GM23338 (cell line): ENCODE results near the gene ZHX3. TPM values are rescaled to one million over a fixed set of nuclear protein-coding genes. Genes with fewer than 3 reads are reported as not detected.

ENCODE experiments used
- ATAC-seq: fragments of 200-7000 bp; cut with Tn5 transposase; 3 replicates; pipeline ENCODE4 v1.9.1; 2020
- DNase-seq: peaks from one replicate; pipeline ENCODE4 v3.0.0-alpha.2; 2015; ENCODE audit warnings: low spot score
- H2AFZ ChIP-seq: fragments of 200-600 bp; sonication (generic); 2 replicates; pipeline ENCODE4 v1.8.0; 2016; ENCODE audit warnings: antibody characterized with exemption, mild to moderate bottlenecking, moderate library complexity
- H3F3A ChIP-seq: fragments of 200-600 bp; sonication (generic); replicated peaks from 2 replicates; pipeline ENCODE4 v1.8.0; 2017; ENCODE audit warnings: antibody characterized with exemption, mixed run types, low read depth
- H3K27ac ChIP-seq: fragments of 200-600 bp; sonication (generic); 2 replicates; pipeline ENCODE4 v1.6.1; 2016; ENCODE audit warnings: low read depth
- H3K27me3 ChIP-seq: fragments of 200-600 bp; sonication (generic); 2 replicates; pipeline ENCODE4 v1.8.0; 2016; ENCODE audit warnings: mild to moderate bottlenecking, mixed run types, moderate library complexity; ENCODE audit not compliant: insufficient read depth
- H3K36me3 ChIP-seq: fragments of 200-600 bp; sonication (generic); 2 replicates; pipeline ENCODE4 v1.8.0; 2016; ENCODE audit warnings: mild to moderate bottlenecking; ENCODE audit not compliant: insufficient read depth
- H3K4me1 ChIP-seq: fragments of 200-600 bp; sonication (generic); 2 replicates; pipeline ENCODE4 v1.8.0; 2016; ENCODE audit warnings: mild to moderate bottlenecking, moderate library complexity; ENCODE audit not compliant: insufficient read depth
- H3K4me2 ChIP-seq: fragments of 200-600 bp; sonication (generic); 2 replicates; pipeline ENCODE4 v1.7.1; 2017; ENCODE audit warnings: mixed run types
- H3K4me3 ChIP-seq: fragments of 200-600 bp; sonication (generic); 2 replicates; pipeline ENCODE4 v1.6.1; 2016; ENCODE audit warnings: mixed run types
- H3K79me2 ChIP-seq: fragments of 200-600 bp; sonication (generic); replicated peaks from 2 replicates; pipeline ENCODE4 v1.8.0; 2017; ENCODE audit warnings: mild to moderate bottlenecking; ENCODE audit not compliant: insufficient read depth
- H3K9me2 ChIP-seq: fragments of 200-600 bp; sonication (generic); 2 replicates; pipeline ENCODE4 v1.8.0; 2017; ENCODE audit not compliant: insufficient read depth
- H4K20me1 ChIP-seq: fragments of 200-600 bp; sonication (generic); replicated peaks from 2 replicates; pipeline ENCODE4 v1.8.0; 2017; ENCODE audit warnings: mild to moderate bottlenecking; ENCODE audit not compliant: insufficient read depth
- H3K27ac Mint-ChIP-seq: 2 replicates; pipeline ENCODE4 v1.8.0; 2020; ENCODE audit warnings: inconsistent platforms, mild to moderate bottlenecking, moderate library complexity, mixed read lengths
- H3K27me3 Mint-ChIP-seq: 3 replicates; pipeline ENCODE4 v1.8.0; 2022; ENCODE audit warnings: low read depth, mild to moderate bottlenecking, moderate library complexity, mixed read lengths, inconsistent platforms; ENCODE audit not compliant: insufficient read depth, poor library complexity
- H3K36me3 Mint-ChIP-seq: 3 replicates; pipeline ENCODE4 v1.8.0; 2021; ENCODE audit warnings: low read depth, mild to moderate bottlenecking, inconsistent platforms, moderate library complexity, mixed read lengths
- H3K4me1 Mint-ChIP-seq: 3 replicates; pipeline ENCODE4 v1.8.0; 2020; ENCODE audit warnings: mild to moderate bottlenecking, inconsistent platforms, mixed read lengths
- H3K4me3 Mint-ChIP-seq: 3 replicates; pipeline ENCODE4 v1.8.0; 2021; ENCODE audit warnings: moderate library complexity, mild to moderate bottlenecking, inconsistent platforms, mixed read lengths
- H3K9me3 Mint-ChIP-seq: 3 replicates; pipeline ENCODE4 v1.8.0; 2020; ENCODE audit warnings: moderate library complexity, mild to moderate bottlenecking, inconsistent platforms, mixed read lengths
- CREB1 ChIP-seq: fragments of 250-450 bp; sonication (Bioruptor Pico); IDR thresholded peaks from 2 replicates; pipeline ENCODE4 v1.5.0; 2020; ENCODE audit warnings: low read depth, mild to moderate bottlenecking, moderate library complexity
- EZH2phosphoT487 ChIP-seq: fragments of 200-600 bp; sonication (generic); IDR thresholded peaks from one replicate; pipeline ENCODE4 v1.8.1; 2018; ENCODE audit warnings: antibody characterized with exemption; ENCODE audit not compliant: unreplicated experiment
- JUNB ChIP-seq: IDR thresholded peaks from one replicate; pipeline ENCODE4 v1.6.1; 2016; ENCODE audit warnings: antibody characterized with exemption; ENCODE audit not compliant: unreplicated experiment
- ZNF114 ChIP-seq: fragments of 250-450 bp; sonication (Bioruptor Pico); IDR thresholded peaks from 2 replicates; pipeline ENCODE4 v1.5.0; 2020; ENCODE audit warnings: mild to moderate bottlenecking, moderate library complexity
- polyA plus RNA-seq: library from polyadenylated mRNA; unstranded; fragments of >200 nt; fragmentation: Nextera tagmentation; extraction: Ambion mirVana; gene quantifications from 2 replicates; pipeline ENCODE4 v1.2.1, GENCODE V29; 2016
- total RNA-seq: library from RNA; depleted of rRNA; stranded (reverse); fragments of >200 nt; shearing (Covaris generic); gene quantifications from 2 replicates; pipeline ENCODE4 v1.2.3, GENCODE V29; 2014
- TF ChIP-seq, protein P1 (sequence below): fragments of 250-450 bp; sonication (Bioruptor Pico); IDR thresholded peaks from 2 replicates; pipeline ENCODE4 v1.5.0; 2020; ENCODE audit warnings: mild to moderate bottlenecking, moderate library complexity
- TF ChIP-seq, protein P2 (sequence below): IDR thresholded peaks from one replicate; pipeline ENCODE4 v1.6.1; 2018; ENCODE audit warnings: antibody characterized with exemption; ENCODE audit not compliant: unreplicated experiment

Gene ZHX3
- total and polyA plus RNA-seq, 2 experiments from 2014 or later = 1.7 to 2.8 TPM

DNA sequence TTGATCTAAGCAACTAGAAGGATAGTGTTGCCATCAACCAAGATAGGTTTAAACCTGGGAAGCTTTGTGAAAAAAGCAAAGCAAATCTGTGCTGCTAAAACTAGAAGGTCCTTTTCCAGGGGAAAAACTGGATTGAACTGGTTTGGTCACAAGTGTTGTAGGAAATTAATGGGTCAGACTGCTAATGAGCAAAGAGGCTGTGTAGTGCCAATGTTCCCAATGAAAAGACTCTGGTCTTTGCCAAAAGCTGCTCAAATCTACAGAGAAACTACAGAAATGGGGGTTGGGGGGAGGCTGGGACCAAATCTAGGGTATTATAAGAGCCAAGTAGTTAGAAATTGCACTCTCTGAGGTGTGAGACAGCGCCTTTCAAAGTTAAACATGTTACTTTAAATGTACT lies 95.2 kb downstream of the ZHX3 start (continued):
- TF ChIP-seq, protein P1, sequence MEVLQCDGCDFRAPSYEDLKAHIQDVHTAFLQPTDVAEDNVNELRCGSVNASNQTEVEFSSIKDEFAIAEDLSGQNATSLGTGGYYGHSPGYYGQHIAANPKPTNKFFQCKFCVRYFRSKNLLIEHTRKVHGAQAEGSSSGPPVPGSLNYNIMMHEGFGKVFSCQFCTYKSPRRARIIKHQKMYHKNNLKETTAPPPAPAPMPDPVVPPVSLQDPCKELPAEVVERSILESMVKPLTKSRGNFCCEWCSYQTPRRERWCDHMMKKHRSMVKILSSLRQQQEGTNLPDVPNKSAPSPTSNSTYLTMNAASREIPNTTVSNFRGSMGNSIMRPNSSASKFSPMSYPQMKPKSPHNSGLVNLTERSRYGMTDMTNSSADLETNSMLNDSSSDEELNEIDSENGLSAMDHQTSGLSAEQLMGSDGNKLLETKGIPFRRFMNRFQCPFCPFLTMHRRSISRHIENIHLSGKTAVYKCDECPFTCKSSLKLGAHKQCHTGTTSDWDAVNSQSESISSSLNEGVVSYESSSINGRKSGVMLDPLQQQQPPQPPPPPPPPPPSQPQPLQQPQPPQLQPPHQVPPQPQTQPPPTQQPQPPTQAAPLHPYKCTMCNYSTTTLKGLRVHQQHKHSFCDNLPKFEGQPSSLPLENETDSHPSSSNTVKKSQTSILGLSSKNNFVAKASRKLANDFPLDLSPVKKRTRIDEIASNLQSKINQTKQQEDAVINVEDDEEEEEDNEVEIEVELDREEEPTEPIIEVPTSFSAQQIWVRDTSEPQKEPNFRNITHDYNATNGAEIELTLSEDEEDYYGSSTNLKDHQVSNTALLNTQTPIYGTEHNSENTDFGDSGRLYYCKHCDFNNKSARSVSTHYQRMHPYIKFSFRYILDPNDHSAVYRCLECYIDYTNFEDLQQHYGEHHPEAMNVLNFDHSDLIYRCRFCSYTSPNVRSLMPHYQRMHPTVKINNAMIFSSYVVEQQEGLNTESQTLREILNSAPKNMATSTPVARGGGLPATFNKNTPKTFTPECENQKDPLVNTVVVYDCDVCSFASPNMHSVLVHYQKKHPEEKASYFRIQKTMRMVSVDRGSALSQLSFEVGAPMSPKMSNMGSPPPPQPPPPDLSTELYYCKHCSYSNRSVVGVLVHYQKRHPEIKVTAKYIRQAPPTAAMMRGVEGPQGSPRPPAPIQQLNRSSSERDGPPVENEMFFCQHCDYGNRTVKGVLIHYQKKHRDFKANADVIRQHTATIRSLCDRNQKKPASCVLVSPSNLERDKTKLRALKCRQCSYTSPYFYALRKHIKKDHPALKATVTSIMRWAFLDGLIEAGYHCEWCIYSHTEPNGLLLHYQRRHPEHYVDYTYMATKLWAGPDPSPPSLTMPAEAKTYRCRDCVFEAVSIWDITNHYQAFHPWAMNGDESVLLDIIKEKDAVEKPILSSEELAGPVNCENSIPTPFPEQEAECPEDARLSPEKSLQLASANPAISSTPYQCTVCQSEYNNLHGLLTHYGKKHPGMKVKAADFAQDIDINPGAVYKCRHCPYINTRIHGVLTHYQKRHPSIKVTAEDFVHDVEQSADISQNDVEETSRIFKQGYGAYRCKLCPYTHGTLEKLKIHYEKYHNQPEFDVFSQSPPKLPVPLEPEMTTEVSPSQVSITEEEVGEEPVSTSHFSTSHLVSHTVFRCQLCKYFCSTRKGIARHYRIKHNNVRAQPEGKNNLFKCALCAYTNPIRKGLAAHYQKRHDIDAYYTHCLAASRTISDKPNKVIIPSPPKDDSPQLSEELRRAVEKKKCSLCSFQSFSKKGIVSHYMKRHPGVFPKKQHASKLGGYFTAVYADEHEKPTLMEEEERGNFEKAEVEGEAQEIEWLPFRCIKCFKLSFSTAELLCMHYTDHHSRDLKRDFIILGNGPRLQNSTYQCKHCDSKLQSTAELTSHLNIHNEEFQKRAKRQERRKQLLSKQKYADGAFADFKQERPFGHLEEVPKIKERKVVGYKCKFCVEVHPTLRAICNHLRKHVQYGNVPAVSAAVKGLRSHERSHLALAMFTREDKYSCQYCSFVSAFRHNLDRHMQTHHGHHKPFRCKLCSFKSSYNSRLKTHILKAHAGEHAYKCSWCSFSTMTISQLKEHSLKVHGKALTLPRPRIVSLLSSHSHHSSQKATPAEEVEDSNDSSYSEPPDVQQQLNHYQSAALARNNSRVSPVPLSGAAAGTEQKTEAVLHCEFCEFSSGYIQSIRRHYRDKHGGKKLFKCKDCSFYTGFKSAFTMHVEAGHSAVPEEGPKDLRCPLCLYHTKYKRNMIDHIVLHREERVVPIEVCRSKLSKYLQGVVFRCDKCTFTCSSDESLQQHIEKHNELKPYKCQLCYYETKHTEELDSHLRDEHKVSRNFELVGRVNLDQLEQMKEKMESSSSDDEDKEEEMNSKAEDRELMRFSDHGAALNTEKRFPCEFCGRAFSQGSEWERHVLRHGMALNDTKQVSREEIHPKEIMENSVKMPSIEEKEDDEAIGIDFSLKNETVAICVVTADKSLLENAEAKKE (CRISPR knock-in tag) = no peak
- TF ChIP-seq JUNB (no peak), CREB1 (CRISPR knock-in tag) (no peak), EZH2phosphoT487 (no peak)
- TF ChIP-seq, protein P2, sequence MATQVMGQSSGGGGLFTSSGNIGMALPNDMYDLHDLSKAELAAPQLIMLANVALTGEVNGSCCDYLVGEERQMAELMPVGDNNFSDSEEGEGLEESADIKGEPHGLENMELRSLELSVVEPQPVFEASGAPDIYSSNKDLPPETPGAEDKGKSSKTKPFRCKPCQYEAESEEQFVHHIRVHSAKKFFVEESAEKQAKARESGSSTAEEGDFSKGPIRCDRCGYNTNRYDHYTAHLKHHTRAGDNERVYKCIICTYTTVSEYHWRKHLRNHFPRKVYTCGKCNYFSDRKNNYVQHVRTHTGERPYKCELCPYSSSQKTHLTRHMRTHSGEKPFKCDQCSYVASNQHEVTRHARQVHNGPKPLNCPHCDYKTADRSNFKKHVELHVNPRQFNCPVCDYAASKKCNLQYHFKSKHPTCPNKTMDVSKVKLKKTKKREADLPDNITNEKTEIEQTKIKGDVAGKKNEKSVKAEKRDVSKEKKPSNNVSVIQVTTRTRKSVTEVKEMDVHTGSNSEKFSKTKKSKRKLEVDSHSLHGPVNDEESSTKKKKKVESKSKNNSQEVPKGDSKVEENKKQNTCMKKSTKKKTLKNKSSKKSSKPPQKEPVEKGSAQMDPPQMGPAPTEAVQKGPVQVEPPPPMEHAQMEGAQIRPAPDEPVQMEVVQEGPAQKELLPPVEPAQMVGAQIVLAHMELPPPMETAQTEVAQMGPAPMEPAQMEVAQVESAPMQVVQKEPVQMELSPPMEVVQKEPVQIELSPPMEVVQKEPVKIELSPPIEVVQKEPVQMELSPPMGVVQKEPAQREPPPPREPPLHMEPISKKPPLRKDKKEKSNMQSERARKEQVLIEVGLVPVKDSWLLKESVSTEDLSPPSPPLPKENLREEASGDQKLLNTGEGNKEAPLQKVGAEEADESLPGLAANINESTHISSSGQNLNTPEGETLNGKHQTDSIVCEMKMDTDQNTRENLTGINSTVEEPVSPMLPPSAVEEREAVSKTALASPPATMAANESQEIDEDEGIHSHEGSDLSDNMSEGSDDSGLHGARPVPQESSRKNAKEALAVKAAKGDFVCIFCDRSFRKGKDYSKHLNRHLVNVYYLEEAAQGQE = no peak

DNA sequence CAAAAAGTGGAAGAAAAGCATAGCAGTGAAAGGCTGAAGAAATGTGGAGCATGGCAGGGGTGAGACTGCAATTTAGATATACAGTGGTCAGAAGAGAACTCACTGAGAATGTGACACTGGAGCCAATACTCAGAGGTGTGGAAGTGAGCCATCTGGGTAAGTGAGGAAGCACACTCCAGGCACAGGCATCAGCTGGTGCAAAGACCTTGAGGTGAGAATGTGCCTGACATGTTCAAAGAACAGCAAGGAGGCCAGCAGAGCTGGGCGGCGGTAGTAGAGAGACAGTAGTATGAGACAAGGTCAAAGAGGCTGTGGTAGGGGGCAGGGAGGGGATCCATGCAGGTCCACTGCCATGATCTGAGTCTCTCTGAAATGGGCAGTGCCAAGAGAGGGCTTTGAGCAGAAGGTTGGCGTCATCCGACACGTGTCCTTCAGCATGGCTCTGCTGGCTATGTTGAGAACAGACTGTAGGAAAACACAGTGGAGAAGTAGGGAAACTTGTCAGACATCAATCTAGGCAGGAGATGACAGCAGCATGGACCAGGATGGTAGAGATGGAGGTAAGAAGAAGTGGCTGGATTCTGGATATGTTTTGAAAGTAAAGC lies 95.8 kb downstream of the ZHX3 start:
- Histone ChIP-seq H4K20me1 (no peaks in the 10 kb centered on the region), H2AFZ (no peak overlapping the region), H3K4me3 (no peak overlapping the region), H3K4me2 (no peak overlapping the region), H3K9me2 (no peaks in the 10 kb centered on the region), H3K79me2 (no peaks in the 10 kb centered on the region), H3K27me3 (no peaks in the 10 kb centered on the region), H3K4me1 (no peaks in the 10 kb centered on the region), H3K36me3 (no peaks in the 10 kb centered on the region), H3F3A (no peaks in the 10 kb centered on the region), H3K27ac (no peak overlapping the region)
- DNase-seq (no peak), ATAC-seq (no peak)
- no peak overlapping the region for H3K27ac Mint-ChIP-seq
- H3K9me3 Mint-ChIP-seq = no peaks in the 10 kb centered on the region
- H3K27me3 Mint-ChIP-seq = no peaks in the 10 kb centered on the region
- H3K36me3 Mint-ChIP-seq = no peaks in the 10 kb centered on the region
- H3K4me1 Mint-ChIP-seq = no peaks in the 10 kb centered on the region
- H3K4me3 Mint-ChIP-seq = no peak overlapping the region
- TF ChIP-seq, protein P1 (CRISPR knock-in tag) = no peak
- TF ChIP-seq ZNF114 (CRISPR knock-in tag) = no peak
